NOMO-1 treated with DMSO at 0.1 percent for 48 hours (cell line): ENCODE results near the gene MYBPC1.
A peak's percentile ranks its signal among the peaks of the same experiment; 100 is the strongest.

Experiments used
- DNase-seq: peaks from one replicate; lab custom pipeline; 2025; ENCODE audit not compliant: unreplicated experiment; lab: John Stamatoyannopoulos, UW

Gene MYBPC1

GRCh38 chr12:101598483-101598882, 3.7 kb downstream of the MYBPC1 start:
- DNase-seq: no peak

GRCh38 chr12:101599311-101599710, 4.5 kb downstream of the MYBPC1 start:
- no peak for DNase-seq

DNA sequence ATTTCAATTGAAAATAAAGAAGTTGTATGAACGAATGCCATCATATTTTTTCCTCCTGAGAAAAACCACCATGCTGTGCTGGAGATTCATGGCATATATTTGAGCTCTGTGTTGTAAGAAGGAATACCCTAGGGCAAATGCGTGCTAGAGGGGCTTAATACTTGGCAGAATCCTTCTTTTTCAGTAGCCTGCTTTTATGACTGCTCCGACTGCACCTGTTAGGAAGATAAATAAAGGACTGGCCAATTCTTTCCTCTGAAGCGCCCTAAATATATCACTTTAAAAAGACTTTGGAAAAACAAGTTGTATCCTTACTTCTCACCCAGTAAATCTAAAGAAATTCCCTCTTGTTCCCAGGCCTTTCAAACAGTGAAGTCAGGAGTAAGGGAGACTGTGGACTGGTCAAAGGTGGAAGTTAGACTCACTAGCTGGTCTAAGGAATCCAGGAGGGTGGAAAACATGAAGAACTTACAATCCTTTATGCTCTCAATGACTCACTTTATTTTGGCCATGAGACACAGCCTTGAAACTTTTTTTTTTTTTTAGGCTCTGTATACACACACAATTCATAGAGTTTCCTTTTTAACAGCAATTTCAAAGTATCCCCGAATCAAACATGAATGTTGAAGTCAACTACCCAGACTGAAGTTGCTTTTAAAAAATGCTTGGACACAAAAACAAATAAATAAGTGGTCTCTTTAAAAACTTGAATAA, 5.2 kb downstream of the MYBPC1 start:
- no peak for DNase-seq

- DNase-seq: no peak
These were observed 9.4 kb downstream of the MYBPC1 start for GRCh38 chr12:101604132-101604531.

DNA sequence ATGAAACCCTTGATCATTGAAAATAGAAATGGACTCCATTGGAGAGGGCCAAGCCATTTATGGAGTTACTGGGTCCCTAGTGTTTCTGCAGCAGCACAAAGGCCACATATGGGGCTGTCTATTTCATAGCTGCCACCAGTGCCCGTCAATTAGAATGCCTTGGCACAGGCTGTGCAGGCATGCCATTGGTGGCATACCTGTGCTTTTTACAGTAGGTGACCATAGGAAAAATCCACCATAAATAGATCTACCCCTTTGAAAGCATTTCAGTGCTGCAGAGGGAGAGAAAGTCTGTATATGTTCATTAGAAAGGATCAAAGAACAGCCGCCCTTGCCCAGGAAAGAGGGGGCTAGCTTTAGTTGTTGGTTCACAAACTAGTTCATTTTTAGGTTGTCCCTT, 13.1 kb downstream of the MYBPC1 start:
- DNase-seq: no peak

- peak; percentile 25 for DNase-seq
These were observed 13.7 kb downstream of the MYBPC1 start for GRCh38 chr12:101608301-101609133.

- no peak for DNase-seq
These were observed 14.4 kb downstream of the MYBPC1 start for GRCh38 chr12:101609198-101609597.

DNA sequence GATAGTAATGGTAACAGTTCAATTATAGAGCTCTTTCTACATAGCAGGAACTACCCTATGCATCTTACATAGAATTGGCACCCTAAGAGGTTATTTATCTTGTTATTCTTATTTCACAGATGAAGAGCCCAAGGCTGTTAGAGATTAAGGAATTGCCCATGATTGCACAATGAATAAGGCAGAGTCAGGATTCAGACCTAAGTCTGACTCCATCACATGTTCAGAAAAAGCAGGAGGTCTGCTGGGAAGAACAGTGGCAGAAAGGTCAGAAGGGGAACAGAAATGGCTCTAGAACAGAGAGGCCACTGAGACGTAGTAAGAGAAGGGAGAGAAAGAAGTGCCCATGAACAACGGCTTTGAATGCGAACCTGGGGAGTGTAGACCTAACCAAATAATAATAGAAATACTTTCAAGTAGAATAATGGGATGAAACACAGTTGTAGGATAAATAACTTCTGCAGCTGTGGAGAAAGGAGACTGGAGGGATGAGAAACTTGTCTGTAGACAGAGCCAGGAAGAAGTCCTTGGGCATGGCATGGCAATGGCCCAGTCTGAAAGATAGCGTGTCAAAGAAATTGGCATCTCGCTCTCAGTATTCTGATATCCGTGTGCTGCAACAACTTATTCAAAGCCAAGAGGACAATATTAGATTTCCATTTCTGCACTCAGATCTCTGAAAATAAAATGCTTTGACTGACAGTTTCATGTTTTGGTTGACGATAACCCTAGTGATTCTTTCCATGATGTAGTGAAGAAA, 17.6 kb downstream of the MYBPC1 start:
- no peak for DNase-seq

DNA sequence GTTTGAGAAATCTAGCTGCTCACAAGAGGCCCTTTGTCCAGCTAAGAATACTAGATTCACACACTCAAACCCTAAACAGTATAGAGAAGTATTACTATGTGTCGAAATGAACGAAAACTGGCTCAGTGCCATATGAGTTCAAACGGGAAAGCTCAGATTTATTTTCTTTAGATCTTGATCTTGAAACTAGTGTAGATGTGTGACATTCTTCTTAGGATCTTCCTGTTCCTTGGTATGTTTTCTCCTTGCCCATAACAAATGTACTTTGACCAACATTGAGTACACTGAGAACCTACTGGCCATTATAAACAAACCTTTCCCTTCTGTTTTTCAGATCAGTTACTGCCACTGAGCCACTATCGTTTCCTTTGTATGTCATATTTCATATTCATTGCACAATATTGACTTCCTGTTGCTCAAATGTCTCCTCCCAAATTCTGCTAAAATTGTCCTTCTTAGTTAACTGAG, 21.3 kb downstream of the MYBPC1 start:
- peak; percentile 85 for DNase-seq

- no peak for DNase-seq
These were observed 24.4 kb downstream of the MYBPC1 start for GRCh38 chr12:101619026-101619786.

- no peak for DNase-seq
These were observed 25.3 kb downstream of the MYBPC1 start for GRCh38 chr12:101619858-101620761.

GRCh38 chr12:101620762-101621133, 26.0 kb downstream of the MYBPC1 start:
- peak; percentile 48 for DNase-seq

- no peak for DNase-seq
These were observed 33.9 kb downstream of the MYBPC1 start for GRCh38 chr12:101628676-101629075.

DNA sequence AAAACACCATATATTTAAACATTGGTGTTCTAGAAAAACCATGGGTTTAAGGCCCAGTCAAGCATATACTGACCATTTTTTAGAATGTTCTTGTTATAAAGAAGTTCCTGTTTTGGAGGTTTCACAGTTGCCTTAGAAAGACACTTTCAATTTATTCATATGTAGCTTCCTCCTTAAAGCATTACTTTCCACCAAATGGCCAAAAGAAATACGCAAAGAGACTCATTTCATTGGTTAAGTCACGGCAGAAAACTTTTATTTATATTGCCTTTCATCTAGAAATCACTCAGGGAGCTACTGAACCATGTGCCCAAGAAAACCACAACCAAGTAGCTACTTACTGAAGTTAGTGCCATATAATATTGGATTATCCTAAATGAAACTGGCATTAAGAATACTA, 40.0 kb downstream of the MYBPC1 start:
- peak; percentile 83 for DNase-seq

DNA sequence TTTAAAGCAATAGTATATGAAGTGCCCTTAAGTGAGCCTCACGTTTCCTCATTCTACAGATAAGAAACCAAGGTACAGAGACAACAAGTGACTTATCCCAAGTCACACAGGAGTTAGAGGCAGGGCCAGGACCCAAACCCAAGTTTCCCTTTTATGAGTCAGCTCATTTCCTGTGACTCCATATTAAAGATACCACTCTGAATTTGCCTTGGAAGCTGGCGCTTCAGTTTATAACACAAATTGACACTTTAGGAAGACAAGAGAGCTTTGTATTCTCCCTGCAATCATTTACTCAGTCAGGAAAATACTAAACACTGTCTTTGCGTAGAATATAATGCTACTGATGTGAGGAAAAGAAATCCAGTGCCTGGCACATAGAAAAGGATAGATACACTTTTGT, 43.2 kb downstream of the MYBPC1 start:
- no peak for DNase-seq

- no peak for DNase-seq
These were observed 47.6 kb downstream of the MYBPC1 start for GRCh38 chr12:101642115-101643067.

DNA sequence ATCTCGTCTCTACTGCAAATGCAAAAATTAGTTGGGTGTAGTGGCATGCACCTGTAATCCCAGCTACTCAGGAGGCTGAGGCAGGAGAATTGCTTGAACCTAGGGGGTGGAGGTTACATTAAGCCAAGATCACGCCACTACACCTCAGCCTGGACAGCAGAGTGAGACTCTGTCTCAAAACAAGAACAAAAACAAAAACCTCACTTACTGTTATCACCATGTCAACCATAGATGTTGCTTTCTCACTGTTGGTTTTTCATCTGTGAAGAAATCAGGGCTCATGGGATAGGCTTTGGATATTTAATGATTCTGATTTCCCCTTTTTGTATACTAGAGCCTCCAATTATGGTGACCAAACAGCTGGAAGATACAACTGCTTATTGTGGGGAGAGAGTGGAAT, 52.9 kb downstream of the MYBPC1 start:
- no peak for DNase-seq

DNA sequence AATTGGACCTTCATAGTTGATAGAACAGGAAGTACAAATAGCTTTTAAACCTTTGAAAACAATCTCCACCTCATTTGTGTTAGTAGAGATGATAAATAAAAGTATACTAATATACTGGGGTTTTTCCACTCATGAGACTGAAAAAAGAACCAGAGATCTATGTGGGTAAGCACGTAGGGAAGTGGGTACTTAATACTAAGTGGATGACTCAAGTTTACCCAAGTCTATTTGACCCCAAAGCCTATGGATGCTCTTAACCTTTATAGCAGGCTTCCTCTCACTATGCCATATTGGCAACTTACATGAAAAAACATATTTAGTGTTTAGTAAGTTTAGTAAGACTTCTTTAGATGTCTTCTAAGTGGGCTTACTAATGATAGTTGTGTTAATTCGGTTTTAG, 53.4 kb downstream of the MYBPC1 start:
- DNase-seq: peak; percentile 4
